Dendritic cell treated with granulocyte-macrophage colony-stimulating factor and Interleukin-4, amounts not matched to agents 40 ng/mL and 50 ng/mL, for 4 days (primary cell): Measurements from ENCODE around the gene ARFGAP2.
"Not testable (repeated sequence)": the region's sequence is repeated elsewhere in the genome, so short reads cannot be mapped to it uniquely, and the experiment has no call there.

ENCODE experiments used
- H3K27ac Mint-ChIP-seq: one replicate; pipeline ENCODE4 v1.8.0; 2022; ENCODE audit warnings: mild to moderate bottlenecking, mixed read lengths
- H3K27me3 Mint-ChIP-seq: one replicate; pipeline ENCODE4 v1.8.0; 2022; ENCODE audit warnings: mild to moderate bottlenecking, mixed read lengths
- H3K36me3 Mint-ChIP-seq: one replicate; pipeline ENCODE4 v1.8.0; 2022; ENCODE audit warnings: low read depth, mixed read lengths
- H3K4me1 Mint-ChIP-seq: one replicate; pipeline ENCODE4 v1.8.0; 2022; ENCODE audit warnings: low read depth, mixed read lengths
- H3K4me3 Mint-ChIP-seq: one replicate; pipeline ENCODE4 v1.8.0; 2022; ENCODE audit warnings: mild to moderate bottlenecking, moderate library complexity, mixed read lengths
- H3K9me3 Mint-ChIP-seq: one replicate; pipeline ENCODE4 v1.8.0; 2022; ENCODE audit warnings: mixed read lengths
- intact Hi-C: fragments of 100-400 bp; cut with micrococcal nuclease; formaldehyde crosslinking; loops from one replicate; pipeline ENCODE4 v1.15.0; 2022

ARFGAP2 gene

GRCh38 chr11:47136921-47137320 lies 39.8 kb downstream of the ARFGAP2 start:
- Mint-ChIP-seq H3K4me3 (no peak overlapping the region), H3K27me3 (no peaks in the 10 kb centered on the region), H3K36me3 (peaks cover 15% of the 10 kb centered on the region), H3K4me1 (peaks cover 14% of the 10 kb centered on the region), H3K27ac (no peak overlapping the region), H3K9me3 (no peaks in the 10 kb centered on the region)
- intact Hi-C loops, result no loop called here

GRCh38 chr11:47136327-47136726 lies 40.4 kb downstream of the ARFGAP2 start:
- H3K9me3 Mint-ChIP-seq, result no peaks in the 10 kb centered on the region
- H3K4me1 Mint-ChIP-seq, result peaks cover 14% of the 10 kb centered on the region
- intact Hi-C loops, result no loop called here
- no peak overlapping the region for H3K27ac Mint-ChIP-seq
- H3K4me3 Mint-ChIP-seq, result no peak overlapping the region
- H3K27me3 Mint-ChIP-seq, result no peaks in the 10 kb centered on the region
- H3K36me3 Mint-ChIP-seq, result peaks cover 15% of the 10 kb centered on the region

DNA sequence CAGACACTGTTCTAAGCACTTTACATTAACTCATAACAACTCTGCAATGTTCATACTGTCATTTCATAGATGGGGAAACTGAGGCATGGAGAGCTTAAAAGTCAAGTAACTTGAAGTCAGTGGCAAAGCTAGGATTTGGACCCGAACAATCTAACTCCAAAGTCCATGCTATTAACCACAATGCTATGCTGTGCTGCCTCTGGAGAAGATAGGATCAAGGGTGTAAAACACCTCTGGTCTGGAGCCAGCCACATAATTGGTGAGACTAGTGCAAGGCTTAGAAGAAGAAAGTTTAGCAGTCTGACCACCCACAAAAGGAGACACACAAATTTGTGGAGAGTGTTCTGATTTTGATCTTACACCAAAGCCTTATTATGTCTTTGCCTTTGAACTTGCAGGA lies 43.7 kb downstream of the ARFGAP2 start:
- Mint-ChIP-seq H3K27ac (no peak overlapping the region), H3K36me3 (peaks cover 6% of the 10 kb centered on the region), H3K9me3 (no peaks in the 10 kb centered on the region), H3K27me3 (no peaks in the 10 kb centered on the region), H3K4me1 (peaks cover 3% of the 10 kb centered on the region), H3K4me3 (no peak overlapping the region)
- intact Hi-C loops, result no loop called here

GRCh38 chr11:47132490-47132889 lies 44.2 kb downstream of the ARFGAP2 start:
- Mint-ChIP-seq H3K9me3 (no peaks in the 10 kb centered on the region), H3K27me3 (no peaks in the 10 kb centered on the region), H3K4me3 (no peak overlapping the region), H3K4me1 (no peaks in the 10 kb centered on the region), H3K36me3 (peaks cover 2% of the 10 kb centered on the region), H3K27ac (no peak overlapping the region)
- intact Hi-C loops, result no loop called here

- no peak overlapping the region for H3K27ac Mint-ChIP-seq
- H3K36me3 Mint-ChIP-seq, result no peaks in the 10 kb centered on the region
- no peaks in the 10 kb centered on the region for H3K27me3 Mint-ChIP-seq
- intact Hi-C loops, result no loop called here
- H3K9me3 Mint-ChIP-seq, result no peaks in the 10 kb centered on the region
- no peaks in the 10 kb centered on the region for H3K4me1 Mint-ChIP-seq
- no peak overlapping the region for H3K4me3 Mint-ChIP-seq
Observed at GRCh38 chr11:47131136-47131535, 45.5 kb downstream of the ARFGAP2 start.

- H3K9me3 Mint-ChIP-seq, result no peaks in the 10 kb centered on the region
- no peaks in the 10 kb centered on the region for H3K4me1 Mint-ChIP-seq
- no peaks in the 10 kb centered on the region for H3K36me3 Mint-ChIP-seq
- H3K27me3 Mint-ChIP-seq, result no peaks in the 10 kb centered on the region
- H3K4me3 Mint-ChIP-seq, result no peak overlapping the region
- intact Hi-C loops, result no loop called here
- no peak overlapping the region for H3K27ac Mint-ChIP-seq
Observed at GRCh38 chr11:47130543-47130942, 46.1 kb downstream of the ARFGAP2 start.

- H3K9me3 Mint-ChIP-seq, result no peaks in the 10 kb centered on the region
- no peak overlapping the region for H3K4me3 Mint-ChIP-seq
- H3K27ac Mint-ChIP-seq, result no peak overlapping the region
- no peaks in the 10 kb centered on the region for H3K36me3 Mint-ChIP-seq
- no peaks in the 10 kb centered on the region for H3K27me3 Mint-ChIP-seq
- H3K4me1 Mint-ChIP-seq, result no peaks in the 10 kb centered on the region
- intact Hi-C loops, result no loop called here
Observed at GRCh38 chr11:47127213-47127612, 49.5 kb downstream of the ARFGAP2 start.

GRCh38 chr11:47125083-47125482 lies 51.6 kb downstream of the ARFGAP2 start:
- Mint-ChIP-seq H3K36me3 (no peaks in the 10 kb centered on the region), H3K4me1 (no peaks in the 10 kb centered on the region), H3K27ac (no peak overlapping the region), H3K9me3 (no peaks in the 10 kb centered on the region), H3K4me3 (no peak overlapping the region), H3K27me3 (no peaks in the 10 kb centered on the region)
- intact Hi-C loops, result no loop called here

DNA sequence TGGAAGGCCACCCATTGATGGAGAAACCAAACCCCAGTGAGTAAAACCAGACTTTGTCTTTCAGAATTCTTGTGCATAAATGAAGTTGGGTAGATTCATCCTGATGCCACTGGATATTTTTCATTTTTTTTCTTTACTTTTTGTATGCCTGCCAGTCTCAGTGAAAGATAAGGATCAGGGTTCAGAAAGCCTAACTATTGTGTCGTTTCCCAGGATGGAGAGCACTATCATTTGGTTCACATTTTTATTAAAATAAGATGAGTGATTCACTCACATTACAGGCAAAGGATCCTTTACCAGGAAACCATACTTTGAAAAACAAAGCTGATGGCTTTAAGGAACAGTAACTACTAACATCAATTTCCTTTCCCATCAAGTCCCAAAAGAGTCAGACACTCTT lies 52.0 kb downstream of the ARFGAP2 start:
- no peak overlapping the region for H3K27ac Mint-ChIP-seq
- no peak overlapping the region for H3K4me3 Mint-ChIP-seq
- no peaks in the 10 kb centered on the region for H3K4me1 Mint-ChIP-seq
- intact Hi-C loops, result no loop called here
- no peaks in the 10 kb centered on the region for H3K9me3 Mint-ChIP-seq
- no peaks in the 10 kb centered on the region for H3K27me3 Mint-ChIP-seq
- H3K36me3 Mint-ChIP-seq, result no peaks in the 10 kb centered on the region

DNA sequence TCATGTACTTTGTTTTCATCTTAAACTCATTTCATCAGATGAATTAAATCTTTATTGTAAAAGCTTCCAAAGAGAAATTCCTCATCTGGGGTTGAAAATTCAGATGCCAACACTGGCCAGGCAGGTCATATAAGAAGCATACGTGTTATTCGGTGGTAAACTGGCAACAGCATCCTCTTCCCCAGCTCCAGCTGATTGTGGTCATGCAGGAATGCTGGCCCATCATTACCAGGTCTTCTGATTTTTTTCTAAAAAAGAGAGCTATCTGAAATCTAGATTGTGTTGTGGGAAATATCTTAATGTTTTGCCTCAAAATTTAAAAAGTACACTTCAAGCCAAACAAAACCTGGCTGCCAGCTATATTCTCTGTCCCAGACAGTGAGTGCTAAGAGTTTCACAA lies 53.6 kb downstream of the ARFGAP2 start:
- Mint-ChIP-seq H3K9me3 (no peaks in the 10 kb centered on the region), H3K4me3 (no peak overlapping the region), H3K27me3 (no peaks in the 10 kb centered on the region), H3K27ac (no peak overlapping the region), H3K4me1 (no peaks in the 10 kb centered on the region), H3K36me3 (no peaks in the 10 kb centered on the region)
- intact Hi-C loops, result no loop called here

DNA sequence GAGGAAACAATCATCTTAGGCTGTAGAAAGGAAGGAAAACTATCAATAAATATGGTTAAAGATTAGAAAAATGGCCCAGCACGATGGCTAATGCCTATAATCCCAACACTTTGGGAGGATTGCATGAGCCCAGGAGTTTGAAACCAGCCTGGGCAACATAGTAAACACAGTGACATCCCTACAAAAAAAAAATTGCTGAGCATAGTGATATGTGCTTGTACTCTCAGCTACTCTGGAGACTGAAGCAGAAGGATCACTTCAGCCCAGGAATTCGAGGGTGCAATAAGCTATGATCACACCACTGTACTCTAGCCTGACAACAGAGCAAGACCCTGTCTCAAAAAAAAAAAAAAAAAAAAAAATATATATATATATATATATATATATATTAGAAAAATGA lies 54.9 kb downstream of the ARFGAP2 start:
- intact Hi-C loops, result no loop called here
- Mint-ChIP-seq H3K27ac (no peak overlapping the region), H3K4me3 (no peak overlapping the region), H3K36me3 (no peaks in the 10 kb centered on the region), H3K4me1 (no peaks in the 10 kb centered on the region), H3K9me3 (no peaks in the 10 kb centered on the region), H3K27me3 (no peaks in the 10 kb centered on the region)

DNA sequence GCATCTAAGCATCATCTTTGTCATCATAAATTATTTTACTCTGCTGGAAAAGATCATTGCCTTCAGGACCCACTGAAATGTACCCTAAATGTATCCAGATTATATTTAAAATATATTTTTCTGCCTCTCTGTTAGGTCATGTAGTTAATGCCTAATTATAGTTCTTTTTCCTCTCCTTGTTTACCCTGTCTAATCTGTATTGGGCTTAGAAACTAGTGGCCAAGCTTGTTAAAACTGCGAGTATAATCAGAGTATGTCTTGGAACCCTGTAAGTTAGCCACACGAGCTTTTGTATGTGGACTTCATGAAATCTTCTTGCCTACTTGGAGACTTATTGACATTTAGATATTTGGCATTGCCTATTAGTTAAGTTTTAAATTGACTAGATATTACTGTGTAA lies 55.6 kb downstream of the ARFGAP2 start:
- Mint-ChIP-seq H3K36me3 (no peaks in the 10 kb centered on the region), H3K27me3 (no peaks in the 10 kb centered on the region), H3K4me1 (no peaks in the 10 kb centered on the region), H3K27ac (no peak overlapping the region), H3K9me3 (no peaks in the 10 kb centered on the region), H3K4me3 (no peak overlapping the region)
- intact Hi-C loops, result no loop called here

- H3K4me1 Mint-ChIP-seq, H3K27me3 Mint-ChIP-seq, H3K9me3 Mint-ChIP-seq, intact Hi-C loops, H3K36me3 Mint-ChIP-seq, H3K27ac Mint-ChIP-seq, H3K4me3 Mint-ChIP-seq: not testable (repeated sequence)
Observed at GRCh38 chr11:47118958-47119688, 57.6 kb downstream of the ARFGAP2 start.
